PC-9 (cell line): ENCODE measurements around the gene HHAT. TPM values are rescaled to one million over a fixed set of nuclear protein-coding genes. Genes with fewer than 3 reads are reported as not detected.

Experiments
- BruUV-seq: library from RNA; stranded (reverse); fragments of 400-500 nt; replicated peaks from 2 replicates; lab custom pipeline; 2021; lab: Mats Ljungman, UMichigan
- CTCF ChIA-PET: fragments of 300-600 bp; sonication (Branson Sonifier 250); formaldehyde crosslinking; loops from one replicate; lab custom pipeline; 2022; ENCODE audit warnings: antibody characterized with exemption; lab: Charles Lee
- POLR2A ChIA-PET: fragments of 300-600 bp; sonication (Branson Sonifier 250); formaldehyde crosslinking; loops from one replicate; lab custom pipeline; 2022; ENCODE audit warnings: antibody characterized with exemption; ENCODE audit not compliant: unreplicated experiment; lab: Charles Lee
- DNase-seq, 2 experiments: peaks; one replicate each; pipeline versions ENCODE4 v3.0.0 to v3.0.0-alpha.2; 2015 to 2022; ENCODE audit warnings: mixed read lengths in 1 of 2
- H2AFZ ChIP-seq: fragments of 200-600 bp; sonication (generic); 2 replicates; pipeline ENCODE4 v1.8.1; 2017; ENCODE audit warnings: antibody characterized with exemption
- H3F3A ChIP-seq: fragments of 200-600 bp; sonication (generic); 2 replicates; pipeline ENCODE4 v1.8.1; 2017; ENCODE audit warnings: antibody characterized with exemption, mild to moderate bottlenecking, low read depth; ENCODE audit not compliant: insufficient read depth
- H3K27ac ChIP-seq: fragments of 200-600 bp; sonication (generic); 2 replicates; pipeline ENCODE4 v1.6.1; 2016; ENCODE audit warnings: mixed run types
- H3K27me3 ChIP-seq: fragments of 200-600 bp; sonication (generic); 2 replicates; pipeline ENCODE4 v1.6.1; 2016; ENCODE audit warnings: low read depth, mixed run types; ENCODE audit not compliant: insufficient read depth
- H3K36me3 ChIP-seq: fragments of 200-600 bp; sonication (generic); 2 replicates; pipeline ENCODE4 v1.6.1; 2016; ENCODE audit warnings: low read depth, mixed run types
- H3K4me1 ChIP-seq: fragments of 200-600 bp; sonication (generic); replicated peaks from 2 replicates; pipeline ENCODE4 v1.6.1; 2016; ENCODE audit warnings: mixed run types; ENCODE audit not compliant: insufficient read depth
- H3K4me2 ChIP-seq: fragments of 200-600 bp; sonication (generic); 2 replicates; pipeline ENCODE4 v1.6.1; 2017; ENCODE audit warnings: mixed run types
- H3K4me3 ChIP-seq: fragments of 200-600 bp; sonication (generic); 2 replicates; pipeline ENCODE4 v1.6.1; 2016; ENCODE audit warnings: mixed run types
- H3K79me2 ChIP-seq: fragments of 200-600 bp; sonication (generic); 2 replicates; pipeline ENCODE4 v1.6.1; 2017; ENCODE audit warnings: low read depth, mixed run types
- H3K9me2 ChIP-seq: fragments of 200-600 bp; sonication (generic); 2 replicates; pipeline ENCODE4 v1.8.1; 2017; ENCODE audit warnings: mild to moderate bottlenecking; ENCODE audit not compliant: insufficient read depth
- H3K9me3 ChIP-seq: fragments of 200-600 bp; sonication (generic); 2 replicates; pipeline ENCODE4 v1.8.1; 2016; ENCODE audit warnings: low read depth; ENCODE audit not compliant: insufficient read depth
- H4K20me1 ChIP-seq: fragments of 200-600 bp; sonication (generic); 2 replicates; pipeline ENCODE4 v1.8.1; 2017; ENCODE audit not compliant: insufficient read depth
- EZH2 ChIP-seq: fragments of 200-600 bp; sonication (generic); IDR thresholded peaks from 2 replicates; pipeline ENCODE4 v1.8.0; 2017; ENCODE audit warnings: antibody characterized with exemption, low read depth
- intact Hi-C: fragments of 100-400 bp; cut with micrococcal nuclease; formaldehyde crosslinking; loops from one replicate; pipeline ENCODE4 v1.10.0; 2022; ENCODE audit not compliant: unreplicated experiment
- total RNA-seq: library from RNA; stranded (reverse); gene quantifications from 2 replicates; pipeline ENCODE4 v1.2.3, GENCODE V29; 2021
- TF ChIP-seq, protein P1 (sequence below): fragments of 200-600 bp; sonication (generic); conservative IDR thresholded peaks from 2 replicates; pipeline ENCODE4 v1.6.1; 2017; ENCODE audit warnings: mixed run types, antibody characterized with exemption, mild to moderate bottlenecking, moderate library complexity

HHAT gene
- total RNA-seq, 1 experiment from 2014 or later, result 5.3 TPM

DNA sequence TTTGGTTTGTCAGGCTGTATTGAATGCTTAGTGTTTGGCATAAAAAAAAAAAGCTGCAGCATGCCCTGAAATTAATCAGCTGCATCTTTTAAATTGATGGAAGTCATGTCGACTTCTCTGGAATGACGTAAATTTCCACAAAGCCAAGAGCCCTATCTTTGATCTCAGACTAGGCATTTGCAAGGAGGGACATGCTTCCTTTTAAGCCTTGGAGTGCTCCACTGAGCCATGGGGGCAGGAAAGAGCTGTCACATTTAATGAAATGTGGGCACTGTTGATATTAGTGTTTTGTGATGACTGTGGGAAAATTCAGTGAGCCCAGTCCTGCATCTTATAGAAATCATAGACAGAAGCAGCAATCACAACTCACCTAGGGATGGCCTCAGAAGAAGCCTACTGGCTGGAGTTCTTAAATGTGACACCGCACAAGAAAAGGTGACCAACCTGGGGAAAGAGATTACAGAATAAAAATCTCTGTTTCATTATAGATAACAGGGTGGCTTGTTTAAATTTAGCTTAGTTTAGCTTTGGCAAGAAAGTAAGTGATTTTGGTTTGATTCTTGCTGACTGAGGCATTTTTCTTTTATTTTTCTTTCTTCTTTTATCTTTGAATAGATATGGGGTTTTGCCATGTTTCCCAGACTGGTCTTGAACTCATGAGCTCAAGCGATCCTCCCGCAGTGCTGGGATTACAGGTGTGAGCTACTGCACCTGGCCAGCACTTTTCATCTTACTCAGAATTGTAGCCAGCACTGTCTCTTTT is 188.2 kb downstream of the HHAT start:
- H3F3A ChIP-seq, result no peaks in the 10 kb centered on the region
- POLR2A ChIA-PET, result interaction anchor here (0.7 kb wide), 1 partner anchor 150 kb away, joined by 5 read pairs; no protein-coding TSS in a partner anchor
- intact Hi-C loops, result no loop called here
- CTCF ChIA-PET, result no interaction called here
- no peak overlapping the region for H3K4me2 ChIP-seq
- H3K9me3 ChIP-seq, result no peaks in the 10 kb centered on the region
- no peaks in the 10 kb centered on the region for H3K79me2 ChIP-seq
- no peak overlapping the region for H3K4me3 ChIP-seq
- H3K27ac ChIP-seq, result no peak overlapping the region
- H4K20me1 ChIP-seq, result no peaks in the 10 kb centered on the region
- no peak overlapping the region for H2AFZ ChIP-seq
- TF ChIP-seq, protein P1, sequence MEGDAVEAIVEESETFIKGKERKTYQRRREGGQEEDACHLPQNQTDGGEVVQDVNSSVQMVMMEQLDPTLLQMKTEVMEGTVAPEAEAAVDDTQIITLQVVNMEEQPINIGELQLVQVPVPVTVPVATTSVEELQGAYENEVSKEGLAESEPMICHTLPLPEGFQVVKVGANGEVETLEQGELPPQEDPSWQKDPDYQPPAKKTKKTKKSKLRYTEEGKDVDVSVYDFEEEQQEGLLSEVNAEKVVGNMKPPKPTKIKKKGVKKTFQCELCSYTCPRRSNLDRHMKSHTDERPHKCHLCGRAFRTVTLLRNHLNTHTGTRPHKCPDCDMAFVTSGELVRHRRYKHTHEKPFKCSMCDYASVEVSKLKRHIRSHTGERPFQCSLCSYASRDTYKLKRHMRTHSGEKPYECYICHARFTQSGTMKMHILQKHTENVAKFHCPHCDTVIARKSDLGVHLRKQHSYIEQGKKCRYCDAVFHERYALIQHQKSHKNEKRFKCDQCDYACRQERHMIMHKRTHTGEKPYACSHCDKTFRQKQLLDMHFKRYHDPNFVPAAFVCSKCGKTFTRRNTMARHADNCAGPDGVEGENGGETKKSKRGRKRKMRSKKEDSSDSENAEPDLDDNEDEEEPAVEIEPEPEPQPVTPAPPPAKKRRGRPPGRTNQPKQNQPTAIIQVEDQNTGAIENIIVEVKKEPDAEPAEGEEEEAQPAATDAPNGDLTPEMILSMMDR, result no peak
- no peak for TF ChIP-seq EZH2
- BruUV-seq, result no TSS peak
- H3K36me3 ChIP-seq, result no peaks in the 10 kb centered on the region
- no peaks in the 10 kb centered on the region for H3K4me1 ChIP-seq
- no peak for DNase-seq
- no peaks in the 10 kb centered on the region for H3K9me2 ChIP-seq
- H3K27me3 ChIP-seq, result no peaks in the 10 kb centered on the region

DNA sequence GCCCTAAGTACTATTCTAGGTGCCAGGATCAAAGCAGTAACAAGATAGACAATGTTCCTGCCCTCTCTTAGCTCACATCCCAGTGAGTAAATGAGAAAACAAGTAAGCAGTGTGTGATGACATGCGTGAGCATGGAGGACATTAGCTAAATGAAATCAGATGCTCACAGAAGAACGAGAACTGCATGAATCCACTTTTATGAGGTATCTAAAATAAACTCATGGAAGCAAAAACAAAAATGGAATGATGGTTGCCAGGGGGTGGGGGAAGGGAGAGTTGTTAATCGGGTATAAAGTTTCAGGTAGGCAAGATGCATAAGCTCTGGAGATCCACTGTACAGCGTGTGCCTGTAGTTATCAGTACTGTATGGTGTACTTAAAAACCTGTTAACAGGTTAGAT is 195.1 kb downstream of the HHAT start:
- no peaks in the 10 kb centered on the region for H3F3A ChIP-seq
- intact Hi-C loops, result no loop called here
- DNase-seq, result no peak
- CTCF ChIA-PET, result interaction anchor here (0.7 kb wide), 1 partner anchor 63 kb away, joined by 3 read pairs; no protein-coding TSS in a partner anchor
- no peaks in the 10 kb centered on the region for H3K79me2 ChIP-seq
- no peak overlapping the region for H3K4me3 ChIP-seq
- H3K4me1 ChIP-seq, result no peaks in the 10 kb centered on the region
- no peak overlapping the region for H3K27ac ChIP-seq
- H3K9me3 ChIP-seq, result no peaks in the 10 kb centered on the region
- no peaks in the 10 kb centered on the region for H3K9me2 ChIP-seq
- POLR2A ChIA-PET, result no interaction called here
- H4K20me1 ChIP-seq, result no peaks in the 10 kb centered on the region
- BruUV-seq, result no TSS peak
- TF ChIP-seq EZH2, result no peak
- TF ChIP-seq, protein P1, result no peak
- no peak overlapping the region for H3K4me2 ChIP-seq
- H3K36me3 ChIP-seq, result no peaks in the 10 kb centered on the region
- no peaks in the 10 kb centered on the region for H3K27me3 ChIP-seq
- no peak overlapping the region for H2AFZ ChIP-seq

DNA sequence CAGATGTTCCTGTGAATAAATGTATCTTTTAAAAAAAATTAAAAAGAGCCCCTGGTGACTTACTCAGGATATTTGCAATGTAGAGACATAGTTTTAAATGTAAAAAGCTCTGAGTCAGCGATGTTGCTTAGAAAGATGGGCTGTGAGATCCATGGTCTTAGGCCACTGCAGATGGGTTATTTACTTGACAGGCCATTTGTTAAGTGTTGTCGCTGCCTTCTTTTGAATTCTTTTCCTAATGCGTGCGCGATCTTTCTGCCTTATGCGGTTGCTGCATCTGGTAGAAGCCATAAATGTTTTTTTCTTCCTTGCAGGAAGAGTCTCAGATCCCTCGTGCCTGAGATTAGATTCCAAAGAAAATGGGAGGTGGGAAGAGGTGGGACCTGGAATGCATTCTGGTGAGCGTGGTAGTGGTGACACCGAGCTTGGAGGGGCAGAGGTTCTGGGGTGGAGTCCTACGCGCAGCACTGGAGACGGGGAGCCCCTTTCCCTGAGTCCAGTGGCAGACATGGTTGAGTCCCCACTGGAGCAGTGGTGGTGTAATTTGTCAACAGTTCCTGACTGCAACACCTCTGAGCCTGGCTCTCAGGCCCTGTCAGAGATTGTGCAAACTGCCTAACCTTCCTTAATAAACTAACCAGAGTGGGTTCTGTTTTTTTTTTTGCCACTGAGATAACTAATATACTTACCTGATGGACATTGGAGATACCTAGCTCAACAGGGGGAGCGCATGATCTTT is 197.2 kb downstream of the HHAT start:
- Histone ChIP-seq H3K9me3 (no peaks in the 10 kb centered on the region), H3K4me1 (no peaks in the 10 kb centered on the region), H3K9me2 (no peaks in the 10 kb centered on the region), H3K27me3 (no peaks in the 10 kb centered on the region), H3K27ac (no peak overlapping the region), H2AFZ (no peak overlapping the region), H4K20me1 (0 out of 2 replicates have a peak, but pooled peaks cover 2% of the 10 kb centered on the region), H3K4me3 (no peak overlapping the region), H3K79me2 (no peaks in the 10 kb centered on the region), H3K36me3 (no peaks in the 10 kb centered on the region), H3K4me2 (no peak overlapping the region), H3F3A (no peaks in the 10 kb centered on the region)
- no peak for DNase-seq
- CTCF ChIA-PET, result no interaction called here
- POLR2A ChIA-PET, result no interaction called here
- TF ChIP-seq EZH2, result no peak
- TF ChIP-seq, protein P1, result no peak
- no TSS peak for BruUV-seq
- intact Hi-C loops, result no loop called here
